Body of pancreas (tissue), 4 donors: ENCODE data around the gene GRK3.

Experiments used
- POLR2A ChIP-seq, 3 donors: fragments of 450-650 bp; IDR thresholded peaks; one replicate each; pipeline ENCODE4 v1.6.1; 2016; ENCODE audit warnings: antibody characterized with exemption in 3 of 3, mild to moderate bottlenecking in 2 of 3
- TF ChIP-seq, protein P1 (sequence below), 7 experiments: fragments of 450-650 bp in 4 of 7; fragments of 200-600 bp in 3 of 7; sonication (generic) in 3 of 7; IDR thresholded peaks; one replicate each; pipeline ENCODE4 v1.5.1; 2016 to 2019; ENCODE audit warnings: antibody characterized with exemption in 7 of 7

- TF ChIP-seq, protein P1, sequence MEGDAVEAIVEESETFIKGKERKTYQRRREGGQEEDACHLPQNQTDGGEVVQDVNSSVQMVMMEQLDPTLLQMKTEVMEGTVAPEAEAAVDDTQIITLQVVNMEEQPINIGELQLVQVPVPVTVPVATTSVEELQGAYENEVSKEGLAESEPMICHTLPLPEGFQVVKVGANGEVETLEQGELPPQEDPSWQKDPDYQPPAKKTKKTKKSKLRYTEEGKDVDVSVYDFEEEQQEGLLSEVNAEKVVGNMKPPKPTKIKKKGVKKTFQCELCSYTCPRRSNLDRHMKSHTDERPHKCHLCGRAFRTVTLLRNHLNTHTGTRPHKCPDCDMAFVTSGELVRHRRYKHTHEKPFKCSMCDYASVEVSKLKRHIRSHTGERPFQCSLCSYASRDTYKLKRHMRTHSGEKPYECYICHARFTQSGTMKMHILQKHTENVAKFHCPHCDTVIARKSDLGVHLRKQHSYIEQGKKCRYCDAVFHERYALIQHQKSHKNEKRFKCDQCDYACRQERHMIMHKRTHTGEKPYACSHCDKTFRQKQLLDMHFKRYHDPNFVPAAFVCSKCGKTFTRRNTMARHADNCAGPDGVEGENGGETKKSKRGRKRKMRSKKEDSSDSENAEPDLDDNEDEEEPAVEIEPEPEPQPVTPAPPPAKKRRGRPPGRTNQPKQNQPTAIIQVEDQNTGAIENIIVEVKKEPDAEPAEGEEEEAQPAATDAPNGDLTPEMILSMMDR (IDR thresholded peaks at IDR 0.05), result no peak
- no peak for TF ChIP-seq POLR2A (IDR thresholded peaks at IDR 0.05)
These were observed 1.9 kb downstream of the GRK3 start for GRCh38 chr22:25566186-25566897.
